IgD-negative memory B cell (primary cell): ENCODE results near the gene SCUBE3. TPM values are rescaled to one million over a fixed set of nuclear protein-coding genes. Genes with fewer than 3 reads are reported as not detected.

ENCODE experiments used
- H3K27ac Mint-ChIP-seq, 3 donors: one replicate each; pipeline ENCODE4 v1.8.0; 2020 to 2022; ENCODE audit warnings: mild to moderate bottlenecking in 3 of 3, mixed read lengths in 3 of 3, moderate library complexity in 1 of 3
- H3K27me3 Mint-ChIP-seq: one replicate; pipeline ENCODE4 v1.8.0; 2021; ENCODE audit warnings: mixed read lengths
- H3K36me3 Mint-ChIP-seq: one replicate; pipeline ENCODE4 v1.8.0; 2020; ENCODE audit warnings: mild to moderate bottlenecking, mixed read lengths
- H3K4me1 Mint-ChIP-seq, 3 donors: one replicate each; pipeline ENCODE4 v1.8.0; 2020 to 2022; ENCODE audit warnings: mixed read lengths in 3 of 3, mild to moderate bottlenecking in 1 of 3
- H3K4me3 Mint-ChIP-seq, 4 donors: one replicate each; pipeline ENCODE4 v1.8.0; 2020 to 2022; ENCODE audit warnings: mild to moderate bottlenecking in 4 of 4, mixed read lengths in 4 of 4, moderate library complexity in 3 of 4
- H3K9me3 Mint-ChIP-seq, 3 donors: one replicate each; pipeline ENCODE4 v1.8.0; 2020 to 2021; ENCODE audit warnings: mixed read lengths in 3 of 3, mild to moderate bottlenecking in 1 of 3
- polyA plus RNA-seq: library from polyadenylated mRNA; unstranded; fragments of 300-500 nt; fragmentation: Illumina TruSeq; gene quantifications from one replicate; pipeline ENCODE4 v1.2.3, GENCODE V29; 2021

The SCUBE3 gene
- 0.09 TPM for polyA plus RNA-seq

- peaks cover 41% of the 10 kb centered on the region for H3K27me3 Mint-ChIP-seq
- H3K9me3 Mint-ChIP-seq, result no peaks in the 10 kb centered on the region
- H3K36me3 Mint-ChIP-seq, result peaks cover 7% of the 10 kb centered on the region
- peaks cover 0 to 4% (median 2%) of the 10 kb centered on the region in 3 donors for H3K4me1 Mint-ChIP-seq
- H3K27ac Mint-ChIP-seq, result peak within 1 kb of the TSS in 1 of 3 donors; percentile 71
- peak within 1 kb of the TSS; percentile 65 to 83 (median 72) for H3K4me3 Mint-ChIP-seq
Observed at GRCh38 chr6:35213824-35214756, at the start of gene SCUBE3. Gene SCUBE3 (plus strand): TSS chr6:35213956. CDS start chr6:35214419, 463 bp downstream.

- H3K36me3 Mint-ChIP-seq, result no peaks in the 10 kb centered on the region
- H3K27me3 Mint-ChIP-seq, result peaks cover 7% of the 10 kb centered on the region
- no peak overlapping the region for H3K4me3 Mint-ChIP-seq
- H3K27ac Mint-ChIP-seq, result no peak overlapping the region
- no peaks in the 10 kb centered on the region for H3K9me3 Mint-ChIP-seq
- no peaks in the 10 kb centered on the region for H3K4me1 Mint-ChIP-seq
Observed at GRCh38 chr6:35164277-35164676, 49.5 kb upstream of the SCUBE3 start.

- no peak overlapping the region for H3K4me3 Mint-ChIP-seq
- no peak overlapping the region for H3K27ac Mint-ChIP-seq
- no peaks in the 10 kb centered on the region for H3K4me1 Mint-ChIP-seq
- peaks cover 7% of the 10 kb centered on the region for H3K27me3 Mint-ChIP-seq
- no peaks in the 10 kb centered on the region for H3K9me3 Mint-ChIP-seq
- H3K36me3 Mint-ChIP-seq, result no peaks in the 10 kb centered on the region
Observed at GRCh38 chr6:35164868-35165267, 48.9 kb upstream of the SCUBE3 start.

GRCh38 chr6:35165630-35166071 is 48.1 kb upstream of the SCUBE3 start:
- H3K4me3 Mint-ChIP-seq, result no peak overlapping the region
- H3K27ac Mint-ChIP-seq, result no peak overlapping the region
- peaks cover 7% of the 10 kb centered on the region for H3K27me3 Mint-ChIP-seq
- H3K4me1 Mint-ChIP-seq, result no peaks in the 10 kb centered on the region
- no peaks in the 10 kb centered on the region for H3K9me3 Mint-ChIP-seq
- no peaks in the 10 kb centered on the region for H3K36me3 Mint-ChIP-seq

- Mint-ChIP-seq H3K27me3 (peaks cover 8% of the 10 kb centered on the region), H3K4me3 (no peak overlapping the region), H3K36me3 (no peaks in the 10 kb centered on the region), H3K9me3 (no peaks in the 10 kb centered on the region), H3K4me1 (no peaks in the 10 kb centered on the region), H3K27ac (no peak overlapping the region)
Observed at GRCh38 chr6:35166116-35166515, 47.6 kb upstream of the SCUBE3 start.

GRCh38 chr6:35166520-35166919 is 47.2 kb upstream of the SCUBE3 start:
- H3K9me3 Mint-ChIP-seq, result no peaks in the 10 kb centered on the region
- H3K4me3 Mint-ChIP-seq, result no peak overlapping the region
- H3K27ac Mint-ChIP-seq, result no peak overlapping the region
- H3K36me3 Mint-ChIP-seq, result no peaks in the 10 kb centered on the region
- H3K27me3 Mint-ChIP-seq, result peaks cover 8% of the 10 kb centered on the region
- H3K4me1 Mint-ChIP-seq, result no peaks in the 10 kb centered on the region

- no peaks in the 10 kb centered on the region for H3K4me1 Mint-ChIP-seq
- H3K27me3 Mint-ChIP-seq, result peaks cover 5% of the 10 kb centered on the region
- H3K27ac Mint-ChIP-seq, result no peak overlapping the region
- no peak overlapping the region for H3K4me3 Mint-ChIP-seq
- H3K36me3 Mint-ChIP-seq, result peaks cover 1% of the 10 kb centered on the region
- H3K9me3 Mint-ChIP-seq, result no peaks in the 10 kb centered on the region
Observed at GRCh38 chr6:35167505-35167904, 46.3 kb upstream of the SCUBE3 start.

GRCh38 chr6:35168461-35168861 is 45.3 kb upstream of the SCUBE3 start:
- peak overlapping the region in 1 of 3 donors; percentile 49 for H3K27ac Mint-ChIP-seq
- H3K4me1 Mint-ChIP-seq, result peaks cover 0 to under 1% (median 0%) of the 10 kb centered on the region in 3 donors
- H3K4me3 Mint-ChIP-seq, result peak overlapping the region in 1 of 4 donors; percentile 65
- no peaks in the 10 kb centered on the region for H3K9me3 Mint-ChIP-seq
- H3K36me3 Mint-ChIP-seq, result peaks cover 3% of the 10 kb centered on the region
- H3K27me3 Mint-ChIP-seq, result peaks cover 8% of the 10 kb centered on the region

GRCh38 chr6:35170166-35170565 is 43.6 kb upstream of the SCUBE3 start:
- Mint-ChIP-seq H3K4me3 (no peak overlapping the region), H3K9me3 (no peaks in the 10 kb centered on the region), H3K27ac (no peak overlapping the region), H3K36me3 (peaks cover 3% of the 10 kb centered on the region), H3K4me1 (peaks cover 0 to 6% (median 0%) of the 10 kb centered on the region in 3 donors), H3K27me3 (peaks cover 8% of the 10 kb centered on the region)

GRCh38 chr6:35170891-35171290 is 42.9 kb upstream of the SCUBE3 start:
- Mint-ChIP-seq H3K9me3 (no peaks in the 10 kb centered on the region), H3K27ac (no peak overlapping the region), H3K27me3 (peaks cover 8% of the 10 kb centered on the region), H3K4me1 (peaks cover 0 to 6% (median 0%) of the 10 kb centered on the region in 3 donors), H3K36me3 (peaks cover 3% of the 10 kb centered on the region), H3K4me3 (no peak overlapping the region)

- H3K36me3 Mint-ChIP-seq, result peaks cover 3% of the 10 kb centered on the region
- no peak overlapping the region for H3K27ac Mint-ChIP-seq
- H3K9me3 Mint-ChIP-seq, result no peaks in the 10 kb centered on the region
- peaks cover 8% of the 10 kb centered on the region for H3K27me3 Mint-ChIP-seq
- H3K4me3 Mint-ChIP-seq, result no peak overlapping the region
- peaks cover 0 to 6% (median 0%) of the 10 kb centered on the region in 3 donors for H3K4me1 Mint-ChIP-seq
Observed at GRCh38 chr6:35173044-35173426, 40.7 kb upstream of the SCUBE3 start.

- H3K27me3 Mint-ChIP-seq, result peaks cover 8% of the 10 kb centered on the region
- H3K36me3 Mint-ChIP-seq, result peaks cover 3% of the 10 kb centered on the region
- no peak overlapping the region for H3K4me3 Mint-ChIP-seq
- H3K27ac Mint-ChIP-seq, result no peak overlapping the region
- no peaks in the 10 kb centered on the region for H3K9me3 Mint-ChIP-seq
- peaks cover 0 to 6% (median 0%) of the 10 kb centered on the region in 3 donors for H3K4me1 Mint-ChIP-seq
Observed at GRCh38 chr6:35173427-35174087, 40.2 kb upstream of the SCUBE3 start.

GRCh38 chr6:35174088-35174434 is 39.7 kb upstream of the SCUBE3 start:
- Mint-ChIP-seq H3K36me3 (peaks cover 3% of the 10 kb centered on the region), H3K27ac (no peak overlapping the region), H3K4me1 (peaks cover 0 to 6% (median 0%) of the 10 kb centered on the region in 3 donors), H3K4me3 (no peak overlapping the region), H3K9me3 (no peaks in the 10 kb centered on the region), H3K27me3 (peaks cover 8% of the 10 kb centered on the region)

GRCh38 chr6:35174501-35174900 is 39.3 kb upstream of the SCUBE3 start:
- Mint-ChIP-seq H3K36me3 (peaks cover 3% of the 10 kb centered on the region), H3K4me3 (no peak overlapping the region), H3K27me3 (peaks cover 8% of the 10 kb centered on the region), H3K9me3 (no peaks in the 10 kb centered on the region), H3K27ac (no peak overlapping the region), H3K4me1 (peaks cover 0 to 6% (median 0%) of the 10 kb centered on the region in 3 donors)

GRCh38 chr6:35176301-35177024 is 37.3 kb upstream of the SCUBE3 start:
- H3K4me1 Mint-ChIP-seq, result peaks cover 0 to 6% (median 0%) of the 10 kb centered on the region in 3 donors
- H3K27ac Mint-ChIP-seq, result no peak overlapping the region
- H3K9me3 Mint-ChIP-seq, result no peaks in the 10 kb centered on the region
- peaks cover 10% of the 10 kb centered on the region for H3K27me3 Mint-ChIP-seq
- no peak overlapping the region for H3K4me3 Mint-ChIP-seq
- H3K36me3 Mint-ChIP-seq, result peaks cover 3% of the 10 kb centered on the region
